HCT116 (cell line): ENCODE data around the gene OR6B1. TPM values are rescaled to one million over a fixed set of nuclear protein-coding genes. Genes with fewer than 3 reads are reported as not detected.

Experiments
- ATAC-seq: fragments of 200-7000 bp; cut with Tn5 transposase; 2 replicates; pipeline ENCODE4 v1.9.1; 2020; ENCODE audit warnings: mild to moderate bottlenecking, moderate library complexity
- BruUV-seq: library from RNA; stranded (reverse); fragments of 400-500 nt; replicated peaks from 2 replicates; lab custom pipeline; 2021; lab: Mats Ljungman, UMichigan
- CTCF ChIA-PET: fragments of 300-600 bp; sonication (Branson Sonifier 250); formaldehyde crosslinking; loops from one replicate; lab custom pipeline; 2021; ENCODE audit warnings: antibody characterized with exemption; lab: Charles Lee
- POLR2A ChIA-PET: fragments of 300-600, 350-600 bp; sonication (Branson Sonifier 250); formaldehyde crosslinking; loops from one replicate; lab custom pipeline; 2021; ENCODE audit warnings: antibody characterized with exemption; lab: Charles Lee
- RAD21 ChIA-PET, 2 experiments: fragments of 300-600 bp; sonication (Branson Sonifier 250); formaldehyde crosslinking; loops; one replicate each; lab custom pipeline; 2023; ENCODE audit warnings: low total read pairs in 2 of 2; ENCODE audit not compliant: uncharacterized antibody in 2 of 2, unreplicated experiment in 2 of 2, low non-redundant PET in 1 of 2; lab: Charles Lee
- DNase-seq: peaks from one replicate; pipeline ENCODE4 v3.0.0-alpha.2; 2010; ENCODE audit warnings: low read depth, low spot score
- H2AFZ ChIP-seq: fragments of 200-600 bp; shearing (Covaris generic), sonication (generic); 2 replicates; pipeline ENCODE4 v1.6.1; 2017; ENCODE audit warnings: low read depth, mixed run types, mixed read lengths, antibody characterized with exemption, low read length; ENCODE audit not compliant: poor library complexity, severe bottlenecking
- H3K27ac ChIP-seq: 2 replicates; pipeline ENCODE4 v1.5.1; 2012; ENCODE audit warnings: low read depth, low read length
- H3K27me3 ChIP-seq: fragments of 200-600 bp; sonication (generic); 2 replicates; pipeline ENCODE4 v1.6.1; 2016; ENCODE audit warnings: mixed run types, low read length, mixed read lengths; ENCODE audit not compliant: insufficient read depth
- H3K36me3 ChIP-seq, 2 experiments: fragments of 200-500 bp in 1 of 2; fragments of 200-600 bp in 1 of 2; sonication (Bioruptor generic) in 1 of 2; sonication (generic) in 1 of 2; 2 replicates each; pipeline versions ENCODE4 v1.5.1 to v1.6.1; 2014 to 2016; ENCODE audit warnings: low read length in 2 of 2, inconsistent platforms in 1 of 2, mixed read lengths in 1 of 2, mixed run types in 1 of 2; ENCODE audit not compliant: insufficient read depth in 2 of 2, control insufficient read depth in 1 of 2
- H3K4me1 ChIP-seq, 2 experiments: fragments of 200-600 bp in 1 of 2; sonication (generic) in 1 of 2; 2 replicates each; pipeline versions ENCODE4 v1.5.1 to v1.6.1; 2012 to 2017; ENCODE audit warnings: low read length in 2 of 2, inconsistent platforms in 1 of 2, mild to moderate bottlenecking in 1 of 2, mixed read lengths in 1 of 2, mixed run types in 1 of 2, moderate library complexity in 1 of 2; ENCODE audit not compliant: insufficient read depth in 2 of 2, control insufficient read depth in 1 of 2
- H3K4me2 ChIP-seq: fragments of 200-600 bp; sonication (generic); 2 replicates; pipeline ENCODE4 v1.6.1; 2017; ENCODE audit warnings: mixed run types, low read length, mixed read lengths
- H3K4me3 ChIP-seq, 2 experiments: fragments of 200-600 bp in 1 of 2; sonication (generic) in 1 of 2; replicated peaks in 1 of 2; 2 replicates each; pipeline ENCODE4 v1.5.1; 2011 to 2016; ENCODE audit warnings: low read length in 2 of 2, control low read depth in 1 of 2, low read depth in 1 of 2, mild to moderate bottlenecking in 1 of 2, mixed read lengths in 1 of 2, mixed run types in 1 of 2
- H3K79me2 ChIP-seq: fragments of 200-600 bp; sonication (generic); 2 replicates; pipeline ENCODE4 v1.6.1; 2017; ENCODE audit warnings: mild to moderate bottlenecking, mixed run types, low read length, moderate library complexity, mixed read lengths; ENCODE audit not compliant: insufficient read depth
- H3K9ac ChIP-seq: fragments of 200-600 bp; sonication (generic); 2 replicates; pipeline ENCODE4 v1.6.1; 2016; ENCODE audit warnings: low read length, mixed read lengths
- H3K9me2 ChIP-seq: fragments of 200-600 bp; sonication (generic), shearing (Covaris generic); 2 replicates; pipeline ENCODE4 v1.6.1; 2017; ENCODE audit warnings: mixed run types, mild to moderate bottlenecking, moderate library complexity; ENCODE audit not compliant: insufficient read depth
- H3K9me3 ChIP-seq, 2 experiments: fragments of 200-500 bp in 1 of 2; fragments of 200-600 bp in 1 of 2; sonication (Bioruptor generic) in 1 of 2; sonication (generic) in 1 of 2; 2 replicates each; pipeline ENCODE4 v1.6.1; 2014 to 2017; ENCODE audit warnings: low read length in 2 of 2, mixed read lengths in 2 of 2, inconsistent platforms in 1 of 2, low read depth in 1 of 2, mild to moderate bottlenecking in 1 of 2, mixed run types in 1 of 2, moderate library complexity in 1 of 2; ENCODE audit not compliant: control insufficient read depth in 1 of 2, insufficient read depth in 1 of 2
- H4K20me1 ChIP-seq: fragments of 200-600 bp; sonication (generic), shearing (Covaris generic); 2 replicates; pipeline ENCODE4 v1.6.1; 2017; ENCODE audit warnings: mixed run types, mild to moderate bottlenecking, moderate library complexity; ENCODE audit not compliant: insufficient read depth
- CBX3 ChIP-seq: IDR thresholded peaks from 2 replicates; pipeline ENCODE4 v1.6.1; 2012; ENCODE audit warnings: low read depth
- CEBPB ChIP-seq: IDR thresholded peaks from 2 replicates; pipeline ENCODE4 v1.6.1; 2012; ENCODE audit warnings: low read depth
- EGR1 ChIP-seq: IDR thresholded peaks from 2 replicates; pipeline ENCODE4 v1.6.1; 2012; ENCODE audit warnings: low read depth
- ELF1 ChIP-seq: IDR thresholded peaks from 2 replicates; pipeline ENCODE4 v1.6.1; 2012; ENCODE audit warnings: low read depth, borderline replicate concordance
- EZH2 ChIP-seq: fragments of 200-600 bp; sonication (generic); IDR thresholded peaks from 2 replicates; pipeline ENCODE4 v1.6.1; 2017; ENCODE audit warnings: antibody characterized with exemption, mixed run types
- EZH2phosphoT487 ChIP-seq: fragments of 200-600 bp; IDR thresholded peaks from 2 replicates; pipeline ENCODE4 v1.6.1; 2018; ENCODE audit warnings: antibody characterized with exemption, borderline replicate concordance
- FOSL1 ChIP-seq: IDR thresholded peaks from 2 replicates; pipeline ENCODE4 v1.6.1; 2012; ENCODE audit warnings: low read depth
- JUND ChIP-seq: IDR thresholded peaks from 2 replicates; pipeline ENCODE4 v1.6.1; 2012
- POLR2AphosphoS5 ChIP-seq: IDR thresholded peaks from 2 replicates; pipeline ENCODE4 v1.6.1; 2011; ENCODE audit warnings: mild to moderate bottlenecking, low read depth, low read length, moderate library complexity
- RAD21 ChIP-seq: IDR thresholded peaks from 2 replicates; pipeline ENCODE4 v1.6.1; 2012; ENCODE audit warnings: low read depth, mild to moderate bottlenecking
- SIN3A ChIP-seq: IDR thresholded peaks from 2 replicates; pipeline ENCODE4 v1.6.1; 2012; ENCODE audit warnings: low read depth
- SP1 ChIP-seq: IDR thresholded peaks from 2 replicates; pipeline ENCODE4 v1.6.1; 2012; ENCODE audit warnings: low read depth
- SRF ChIP-seq: IDR thresholded peaks from 2 replicates; pipeline ENCODE4 v1.6.1; 2012; ENCODE audit warnings: low read depth
- ZFX ChIP-seq: fragments of 450-650 bp; IDR thresholded peaks from 2 replicates; pipeline ENCODE4 v1.6.1; 2017
- ZNF274 ChIP-seq: fragments of 200-500 bp; sonication (Bioruptor generic); IDR thresholded peaks from 2 replicates; pipeline ENCODE4 v1.6.1; 2014; ENCODE audit warnings: mild to moderate bottlenecking, low read depth, low read length, inconsistent platforms
- intact Hi-C: fragments of 100-400 bp; cut with micrococcal nuclease; formaldehyde crosslinking; loops from 2 replicates; pipeline ENCODE4 v1.10.0; 2022
- total RNA-seq: library from RNA; stranded (reverse); gene quantifications from one replicate; pipeline ENCODE4 v1.2.1, GENCODE V29; 2021; ENCODE audit not compliant: unreplicated experiment
- TF ChIP-seq, protein P1 (sequence below), 3 experiments: fragments of 200-600 bp in 1 of 3; sonication (generic) in 1 of 3; IDR thresholded peaks in 2 of 3; conservative IDR thresholded peaks in 1 of 3; 2 replicates each; pipeline ENCODE4 v1.5.1; 2012 to 2017; ENCODE audit warnings: low read depth in 2 of 3, low read length in 2 of 3, antibody characterized with exemption in 1 of 3, borderline replicate concordance in 1 of 3, control low read depth in 1 of 3, mild to moderate bottlenecking in 1 of 3, mixed read lengths in 1 of 3, mixed run types in 1 of 3, moderate library complexity in 1 of 3; ENCODE audit not compliant: insufficient read depth in 1 of 3
- TF ChIP-seq, protein P2 (sequence below): IDR thresholded peaks from 2 replicates; pipeline ENCODE4 v1.6.1; 2011; ENCODE audit warnings: mild to moderate bottlenecking, low read length, moderate library complexity; ENCODE audit not compliant: insufficient replicate concordance; ENCODE audit errors: extremely low read depth
- TF ChIP-seq, protein P3 (sequence below): IDR thresholded peaks from 2 replicates; pipeline ENCODE4 v1.6.1; 2012
- TF ChIP-seq, protein P4 (sequence below): IDR thresholded peaks from 2 replicates; pipeline ENCODE4 v1.6.1; 2012; ENCODE audit warnings: low read depth

Gene OR6B1
- total RNA-seq, 1 experiment from 2014 or later = not detected

DNA sequence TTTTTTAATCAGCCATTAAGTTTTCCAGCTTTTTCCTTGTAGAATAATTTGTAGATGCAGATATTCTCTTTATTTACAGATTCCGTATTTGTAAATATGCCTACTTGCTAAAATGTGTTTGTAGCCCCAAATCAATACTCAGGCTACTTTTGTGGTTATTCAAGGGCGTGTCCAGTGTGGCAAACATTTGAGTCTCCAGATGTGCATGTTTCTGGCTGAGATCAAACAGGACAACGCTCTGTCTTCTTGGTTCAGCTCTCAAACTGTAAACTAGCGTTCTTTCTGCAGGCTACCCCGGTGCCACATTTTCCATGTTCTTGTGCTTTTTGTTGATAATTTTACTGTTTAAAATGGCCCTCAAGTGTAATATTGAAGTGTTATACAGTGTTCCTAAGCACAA, 32.4 kb downstream of the OR6B1 start:
- no peak overlapping the region for H3K4me3 ChIP-seq
- CTCF ChIA-PET = no interaction called here
- H3K4me1 ChIP-seq = peaks cover 0 to 6% of the 10 kb centered on the region in 2 experiments; a peak in 2 of 4 replicates
- no peak overlapping the region for H3K9ac ChIP-seq
- no peak overlapping the region for H2AFZ ChIP-seq
- H3K9me3 ChIP-seq = no peaks in the 10 kb centered on the region
- DNase-seq = no peak
- POLR2A ChIA-PET = no interaction called here
- intact Hi-C loops = loop anchor here (5.0 kb wide), 1 partner anchor 40 kb away; no protein-coding TSS in a partner anchor
- no peak for ATAC-seq
- TF ChIP-seq SP1 (no peak), ZNF274 (no peak), RAD21 (no peak), EZH2phosphoT487 (no peak), CEBPB (no peak), POLR2AphosphoS5 (no peak), EGR1 (no peak), EZH2 (no peak), SIN3A (no peak), JUND (no peak), ZFX (no peak), FOSL1 (no peak), ELF1 (no peak), SRF (no peak), CBX3 (no peak)
- TF ChIP-seq, protein P1, sequence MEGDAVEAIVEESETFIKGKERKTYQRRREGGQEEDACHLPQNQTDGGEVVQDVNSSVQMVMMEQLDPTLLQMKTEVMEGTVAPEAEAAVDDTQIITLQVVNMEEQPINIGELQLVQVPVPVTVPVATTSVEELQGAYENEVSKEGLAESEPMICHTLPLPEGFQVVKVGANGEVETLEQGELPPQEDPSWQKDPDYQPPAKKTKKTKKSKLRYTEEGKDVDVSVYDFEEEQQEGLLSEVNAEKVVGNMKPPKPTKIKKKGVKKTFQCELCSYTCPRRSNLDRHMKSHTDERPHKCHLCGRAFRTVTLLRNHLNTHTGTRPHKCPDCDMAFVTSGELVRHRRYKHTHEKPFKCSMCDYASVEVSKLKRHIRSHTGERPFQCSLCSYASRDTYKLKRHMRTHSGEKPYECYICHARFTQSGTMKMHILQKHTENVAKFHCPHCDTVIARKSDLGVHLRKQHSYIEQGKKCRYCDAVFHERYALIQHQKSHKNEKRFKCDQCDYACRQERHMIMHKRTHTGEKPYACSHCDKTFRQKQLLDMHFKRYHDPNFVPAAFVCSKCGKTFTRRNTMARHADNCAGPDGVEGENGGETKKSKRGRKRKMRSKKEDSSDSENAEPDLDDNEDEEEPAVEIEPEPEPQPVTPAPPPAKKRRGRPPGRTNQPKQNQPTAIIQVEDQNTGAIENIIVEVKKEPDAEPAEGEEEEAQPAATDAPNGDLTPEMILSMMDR (IDR thresholded peaks at IDR 0.05 in 2 of 3, conservative IDR thresholded peaks at IDR 0.05 in 1 of 3; ENCODE audit: borderline replicate concordance in 1 of 3, insufficient read depth in 1 of 3, low read depth in 2 of 3, low read length in 2 of 3) = no peak
- TF ChIP-seq, protein P2, sequence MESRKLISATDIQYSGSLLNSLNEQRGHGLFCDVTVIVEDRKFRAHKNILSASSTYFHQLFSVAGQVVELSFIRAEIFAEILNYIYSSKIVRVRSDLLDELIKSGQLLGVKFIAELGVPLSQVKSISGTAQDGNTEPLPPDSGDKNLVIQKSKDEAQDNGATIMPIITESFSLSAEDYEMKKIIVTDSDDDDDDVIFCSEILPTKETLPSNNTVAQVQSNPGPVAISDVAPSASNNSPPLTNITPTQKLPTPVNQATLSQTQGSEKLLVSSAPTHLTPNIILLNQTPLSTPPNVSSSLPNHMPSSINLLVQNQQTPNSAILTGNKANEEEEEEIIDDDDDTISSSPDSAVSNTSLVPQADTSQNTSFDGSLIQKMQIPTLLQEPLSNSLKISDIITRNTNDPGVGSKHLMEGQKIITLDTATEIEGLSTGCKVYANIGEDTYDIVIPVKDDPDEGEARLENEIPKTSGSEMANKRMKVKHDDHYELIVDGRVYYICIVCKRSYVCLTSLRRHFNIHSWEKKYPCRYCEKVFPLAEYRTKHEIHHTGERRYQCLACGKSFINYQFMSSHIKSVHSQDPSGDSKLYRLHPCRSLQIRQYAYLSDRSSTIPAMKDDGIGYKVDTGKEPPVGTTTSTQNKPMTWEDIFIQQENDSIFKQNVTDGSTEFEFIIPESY = no peak
- TF ChIP-seq, protein P3, sequence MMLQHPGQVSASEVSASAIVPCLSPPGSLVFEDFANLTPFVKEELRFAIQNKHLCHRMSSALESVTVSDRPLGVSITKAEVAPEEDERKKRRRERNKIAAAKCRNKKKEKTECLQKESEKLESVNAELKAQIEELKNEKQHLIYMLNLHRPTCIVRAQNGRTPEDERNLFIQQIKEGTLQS = no peak
- TF ChIP-seq, protein P4, sequence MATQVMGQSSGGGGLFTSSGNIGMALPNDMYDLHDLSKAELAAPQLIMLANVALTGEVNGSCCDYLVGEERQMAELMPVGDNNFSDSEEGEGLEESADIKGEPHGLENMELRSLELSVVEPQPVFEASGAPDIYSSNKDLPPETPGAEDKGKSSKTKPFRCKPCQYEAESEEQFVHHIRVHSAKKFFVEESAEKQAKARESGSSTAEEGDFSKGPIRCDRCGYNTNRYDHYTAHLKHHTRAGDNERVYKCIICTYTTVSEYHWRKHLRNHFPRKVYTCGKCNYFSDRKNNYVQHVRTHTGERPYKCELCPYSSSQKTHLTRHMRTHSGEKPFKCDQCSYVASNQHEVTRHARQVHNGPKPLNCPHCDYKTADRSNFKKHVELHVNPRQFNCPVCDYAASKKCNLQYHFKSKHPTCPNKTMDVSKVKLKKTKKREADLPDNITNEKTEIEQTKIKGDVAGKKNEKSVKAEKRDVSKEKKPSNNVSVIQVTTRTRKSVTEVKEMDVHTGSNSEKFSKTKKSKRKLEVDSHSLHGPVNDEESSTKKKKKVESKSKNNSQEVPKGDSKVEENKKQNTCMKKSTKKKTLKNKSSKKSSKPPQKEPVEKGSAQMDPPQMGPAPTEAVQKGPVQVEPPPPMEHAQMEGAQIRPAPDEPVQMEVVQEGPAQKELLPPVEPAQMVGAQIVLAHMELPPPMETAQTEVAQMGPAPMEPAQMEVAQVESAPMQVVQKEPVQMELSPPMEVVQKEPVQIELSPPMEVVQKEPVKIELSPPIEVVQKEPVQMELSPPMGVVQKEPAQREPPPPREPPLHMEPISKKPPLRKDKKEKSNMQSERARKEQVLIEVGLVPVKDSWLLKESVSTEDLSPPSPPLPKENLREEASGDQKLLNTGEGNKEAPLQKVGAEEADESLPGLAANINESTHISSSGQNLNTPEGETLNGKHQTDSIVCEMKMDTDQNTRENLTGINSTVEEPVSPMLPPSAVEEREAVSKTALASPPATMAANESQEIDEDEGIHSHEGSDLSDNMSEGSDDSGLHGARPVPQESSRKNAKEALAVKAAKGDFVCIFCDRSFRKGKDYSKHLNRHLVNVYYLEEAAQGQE = no peak
- H3K79me2 ChIP-seq = no peaks in the 10 kb centered on the region
- no peak overlapping the region for H3K4me2 ChIP-seq
- H3K27me3 ChIP-seq = no peaks in the 10 kb centered on the region
- no peaks in the 10 kb centered on the region for H3K36me3 ChIP-seq
- no peaks in the 10 kb centered on the region for H4K20me1 ChIP-seq
- BruUV-seq = no TSS peak
- H3K9me2 ChIP-seq = no peaks in the 10 kb centered on the region
- no peak overlapping the region for H3K27ac ChIP-seq
- RAD21 ChIA-PET = no interaction called here
